Measurements from ENCODE around the gene FAM13C. TPM values are rescaled to one million over a fixed set of nuclear protein-coding genes. Genes with fewer than 3 reads are reported as not detected.

Gene FAM13C
- total RNA-seq, 1 donor from 2014 or later = 5.1 TPM

DNA sequence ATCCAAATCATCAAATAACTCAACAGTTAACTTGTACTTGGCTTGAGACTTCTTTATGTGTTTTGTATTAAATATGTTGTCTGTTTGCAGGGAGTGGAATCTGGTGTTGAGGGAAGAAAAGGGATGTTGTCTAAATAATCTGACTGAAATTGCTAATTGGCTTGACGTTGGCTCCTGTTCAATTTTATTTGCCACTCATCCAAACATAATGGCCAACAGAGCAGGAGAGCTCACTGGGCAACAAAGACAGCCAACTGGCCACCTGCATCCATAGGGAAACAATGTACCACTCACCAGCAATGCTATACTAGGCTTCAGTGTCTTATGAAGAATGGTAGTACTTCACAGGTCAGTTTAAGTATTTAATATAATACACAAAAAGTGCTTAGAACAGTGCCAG lies 80.5 kb downstream of the FAM13C start:
- Mint-ChIP-seq H3K9me3 (ENCODE audit: low read depth) (no peaks in the 10 kb centered on the region), H3K4me3 (ENCODE audit: unreplicated experiment) (no peak overlapping the region), H3K27ac (ENCODE audit: unreplicated experiment) (no peak overlapping the region), H3K36me3 (ENCODE audit: low read depth) (no peaks in the 10 kb centered on the region), H3K4me1 (ENCODE audit: low read depth) (peaks cover 14% of the 10 kb centered on the region), H3K27me3 (ENCODE audit: low read depth) (peaks cover 10% of the 10 kb centered on the region)
- TF ChIP-seq, protein P1, sequence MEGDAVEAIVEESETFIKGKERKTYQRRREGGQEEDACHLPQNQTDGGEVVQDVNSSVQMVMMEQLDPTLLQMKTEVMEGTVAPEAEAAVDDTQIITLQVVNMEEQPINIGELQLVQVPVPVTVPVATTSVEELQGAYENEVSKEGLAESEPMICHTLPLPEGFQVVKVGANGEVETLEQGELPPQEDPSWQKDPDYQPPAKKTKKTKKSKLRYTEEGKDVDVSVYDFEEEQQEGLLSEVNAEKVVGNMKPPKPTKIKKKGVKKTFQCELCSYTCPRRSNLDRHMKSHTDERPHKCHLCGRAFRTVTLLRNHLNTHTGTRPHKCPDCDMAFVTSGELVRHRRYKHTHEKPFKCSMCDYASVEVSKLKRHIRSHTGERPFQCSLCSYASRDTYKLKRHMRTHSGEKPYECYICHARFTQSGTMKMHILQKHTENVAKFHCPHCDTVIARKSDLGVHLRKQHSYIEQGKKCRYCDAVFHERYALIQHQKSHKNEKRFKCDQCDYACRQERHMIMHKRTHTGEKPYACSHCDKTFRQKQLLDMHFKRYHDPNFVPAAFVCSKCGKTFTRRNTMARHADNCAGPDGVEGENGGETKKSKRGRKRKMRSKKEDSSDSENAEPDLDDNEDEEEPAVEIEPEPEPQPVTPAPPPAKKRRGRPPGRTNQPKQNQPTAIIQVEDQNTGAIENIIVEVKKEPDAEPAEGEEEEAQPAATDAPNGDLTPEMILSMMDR (IDR thresholded peaks at IDR 0.05) = no peak
- no peak for DNase-seq (ENCODE audit: low spot score)

- H3K4me1 Mint-ChIP-seq (ENCODE audit: low read depth) = peaks cover 14% of the 10 kb centered on the region
- no peak for DNase-seq (ENCODE audit: low spot score)
- TF ChIP-seq, protein P1 (IDR thresholded peaks at IDR 0.05) = no peak
- no peaks in the 10 kb centered on the region for H3K36me3 Mint-ChIP-seq (ENCODE audit: low read depth)
- no peaks in the 10 kb centered on the region for H3K9me3 Mint-ChIP-seq (ENCODE audit: low read depth)
- no peak overlapping the region for H3K27ac Mint-ChIP-seq (ENCODE audit: unreplicated experiment)
- no peak overlapping the region for H3K4me3 Mint-ChIP-seq (ENCODE audit: unreplicated experiment)
- peaks cover 10% of the 10 kb centered on the region for H3K27me3 Mint-ChIP-seq (ENCODE audit: low read depth)
These were observed 82.3 kb downstream of the FAM13C start for GRCh38 chr10:59279991-59280505.

DNA sequence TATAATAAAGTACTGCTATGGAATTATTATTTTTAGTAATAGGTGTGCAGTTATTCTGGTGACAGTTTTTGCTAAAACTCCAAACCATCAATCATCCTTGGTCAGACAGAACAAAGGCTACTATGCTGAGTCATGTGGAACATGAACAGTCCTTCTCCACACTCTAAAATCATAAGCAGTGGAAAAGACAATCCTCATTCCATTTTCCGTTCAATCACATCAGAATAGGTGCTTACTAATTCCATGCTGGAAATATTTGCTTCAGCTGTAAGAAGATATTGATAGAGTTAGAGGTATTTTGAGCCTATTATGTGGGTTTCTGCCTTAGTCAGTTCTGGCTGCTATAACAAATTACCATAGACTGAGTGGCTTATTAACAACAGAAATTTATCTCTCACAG lies 82.9 kb downstream of the FAM13C start:
- DNase-seq (ENCODE audit: low spot score) = no peak
- Mint-ChIP-seq H3K27ac (ENCODE audit: unreplicated experiment) (no peak overlapping the region), H3K27me3 (ENCODE audit: low read depth) (peaks cover 10% of the 10 kb centered on the region), H3K36me3 (ENCODE audit: low read depth) (no peaks in the 10 kb centered on the region), H3K4me1 (ENCODE audit: low read depth) (peaks cover 13% of the 10 kb centered on the region), H3K4me3 (ENCODE audit: unreplicated experiment) (no peak overlapping the region), H3K9me3 (ENCODE audit: low read depth) (no peaks in the 10 kb centered on the region)
- TF ChIP-seq, protein P1 (IDR thresholded peaks at IDR 0.05) = no peak

DNA sequence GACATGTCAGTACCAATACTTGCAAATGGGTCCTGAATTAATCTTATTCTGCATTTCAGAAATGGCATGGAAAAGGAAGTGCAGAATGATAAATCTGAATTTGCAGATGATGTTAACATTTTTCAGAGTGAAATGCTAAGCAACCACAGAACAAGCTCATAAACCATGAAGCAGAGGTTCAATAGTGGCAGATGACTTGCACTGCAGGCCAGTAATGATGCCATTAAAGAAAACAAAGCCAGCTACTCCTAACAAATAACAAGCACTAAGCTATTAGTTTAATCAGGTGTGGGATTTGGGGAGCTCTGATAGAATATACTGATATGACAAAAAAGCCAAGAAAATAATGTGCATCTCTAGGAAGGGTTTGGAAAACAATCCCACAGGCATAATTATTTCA lies 85.4 kb downstream of the FAM13C start:
- H3K9me3 Mint-ChIP-seq (ENCODE audit: low read depth) = no peaks in the 10 kb centered on the region
- peaks cover 5% of the 10 kb centered on the region for H3K27me3 Mint-ChIP-seq (ENCODE audit: low read depth)
- no peak for DNase-seq (ENCODE audit: low spot score)
- no peak overlapping the region for H3K27ac Mint-ChIP-seq (ENCODE audit: unreplicated experiment)
- H3K4me3 Mint-ChIP-seq (ENCODE audit: unreplicated experiment) = no peak overlapping the region
- no peaks in the 10 kb centered on the region for H3K4me1 Mint-ChIP-seq (ENCODE audit: low read depth)
- TF ChIP-seq, protein P1 (IDR thresholded peaks at IDR 0.05) = no peak
- no peaks in the 10 kb centered on the region for H3K36me3 Mint-ChIP-seq (ENCODE audit: low read depth)

DNA sequence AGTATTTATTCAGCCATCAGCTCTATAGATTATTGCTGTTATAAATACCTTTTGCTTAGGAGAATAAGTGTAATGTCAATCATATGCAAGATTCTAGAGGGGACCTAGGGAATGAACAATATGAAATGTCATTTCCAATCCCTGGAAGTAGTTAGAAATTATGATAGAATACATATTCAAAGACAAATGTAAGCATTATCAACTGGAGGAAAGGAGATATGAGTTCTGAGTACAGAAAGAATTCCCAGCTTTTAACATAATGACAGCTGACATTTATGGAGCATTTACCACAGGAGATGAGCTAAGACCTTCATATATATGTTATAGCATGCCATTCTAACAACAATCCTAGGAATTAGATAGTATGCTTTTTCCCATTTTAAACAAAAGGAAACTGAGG lies 86.2 kb downstream of the FAM13C start:
- no peak overlapping the region for H3K27ac Mint-ChIP-seq (ENCODE audit: unreplicated experiment)
- no peaks in the 10 kb centered on the region for H3K36me3 Mint-ChIP-seq (ENCODE audit: low read depth)
- H3K27me3 Mint-ChIP-seq (ENCODE audit: low read depth) = peaks cover 5% of the 10 kb centered on the region
- H3K4me1 Mint-ChIP-seq (ENCODE audit: low read depth) = no peaks in the 10 kb centered on the region
- TF ChIP-seq, protein P1 (IDR thresholded peaks at IDR 0.05) = no peak
- no peak overlapping the region for H3K4me3 Mint-ChIP-seq (ENCODE audit: unreplicated experiment)
- DNase-seq (ENCODE audit: low spot score) = no peak
- H3K9me3 Mint-ChIP-seq (ENCODE audit: low read depth) = no peaks in the 10 kb centered on the region
